Suprapubic skin (tissue), 4 donors: ENCODE results near the gene ALAD. TPM values are rescaled to one million over a fixed set of nuclear protein-coding genes. Genes with fewer than 3 reads are reported as not detected.
"Not testable (repeated sequence)": the region's sequence is repeated elsewhere in the genome, so short reads cannot be mapped to it uniquely, and the experiment has no call there.

Experiments
- DNase-seq, 2 donors: peaks; one replicate each; pipeline ENCODE4 v3.0.0-alpha.2; 2019; ENCODE audit warnings: low spot score in 2 of 2
- H3K27ac ChIP-seq: fragments of 200-600 bp; sonication (generic); one replicate; pipeline ENCODE4 v1.5.1; 2019
- H3K27me3 ChIP-seq: fragments of 200-600 bp; sonication (generic); one replicate; pipeline ENCODE4 v1.5.1; 2019
- H3K36me3 ChIP-seq: fragments of 200-600 bp; sonication (generic); one replicate; pipeline ENCODE4 v1.5.1; 2019
- H3K4me1 ChIP-seq: fragments of 200-600 bp; sonication (generic); one replicate; pipeline ENCODE4 v1.5.1; 2019
- H3K4me3 ChIP-seq: fragments of 200-600 bp; sonication (generic); one replicate; pipeline ENCODE4 v1.5.1; 2019; ENCODE audit warnings: mild to moderate bottlenecking
- H3K9me3 ChIP-seq: fragments of 200-600 bp; sonication (generic); one replicate; pipeline ENCODE4 v1.5.1; 2019
- EP300 ChIP-seq: sonication (generic); formaldehyde crosslinking; IDR thresholded peaks from one replicate; pipeline ENCODE4 v1.6.1; 2017; ENCODE audit warnings: antibody characterized with exemption
- POLR2A ChIP-seq, 2 donors: fragments of 450-650 bp; IDR thresholded peaks; one replicate each; pipeline ENCODE4 v1.6.1; 2017; ENCODE audit warnings: antibody characterized with exemption in 2 of 2, mild to moderate bottlenecking in 2 of 2, moderate library complexity in 2 of 2
- POLR2AphosphoS5 ChIP-seq, 3 donors: sonication (generic); formaldehyde crosslinking; IDR thresholded peaks; one replicate each; pipeline ENCODE4 v1.6.1; 2017; ENCODE audit warnings: antibody characterized with exemption in 3 of 3
- WGBS: methylation state at CpG from one replicate; pipeline ENCODE4 v1.1.5; 2018; 5-methylcytosine and 5-hydroxymethylcytosine counted together
- total RNA-seq, 4 donors: library from RNA; depleted of rRNA; stranded (reverse); fragments of >200 nt; gene quantifications; one replicate each; pipeline ENCODE4 v1.1.0, GENCODE V29; 2016
- TF ChIP-seq, protein P1 (sequence below), 2 donors: fragments of 200-600 bp in 1 of 2; fragments of 450-650 bp in 1 of 2; sonication (generic) in 1 of 2; IDR thresholded peaks; one replicate each; pipeline ENCODE4 v1.5.1; 2016 to 2019; ENCODE audit warnings: antibody characterized with exemption in 2 of 2, mild to moderate bottlenecking in 1 of 2, moderate library complexity in 1 of 2

The ALAD gene
- total RNA-seq, result 10 to 100 TPM; 47.1 to 66.6 (median 53.6) TPM

DNA sequence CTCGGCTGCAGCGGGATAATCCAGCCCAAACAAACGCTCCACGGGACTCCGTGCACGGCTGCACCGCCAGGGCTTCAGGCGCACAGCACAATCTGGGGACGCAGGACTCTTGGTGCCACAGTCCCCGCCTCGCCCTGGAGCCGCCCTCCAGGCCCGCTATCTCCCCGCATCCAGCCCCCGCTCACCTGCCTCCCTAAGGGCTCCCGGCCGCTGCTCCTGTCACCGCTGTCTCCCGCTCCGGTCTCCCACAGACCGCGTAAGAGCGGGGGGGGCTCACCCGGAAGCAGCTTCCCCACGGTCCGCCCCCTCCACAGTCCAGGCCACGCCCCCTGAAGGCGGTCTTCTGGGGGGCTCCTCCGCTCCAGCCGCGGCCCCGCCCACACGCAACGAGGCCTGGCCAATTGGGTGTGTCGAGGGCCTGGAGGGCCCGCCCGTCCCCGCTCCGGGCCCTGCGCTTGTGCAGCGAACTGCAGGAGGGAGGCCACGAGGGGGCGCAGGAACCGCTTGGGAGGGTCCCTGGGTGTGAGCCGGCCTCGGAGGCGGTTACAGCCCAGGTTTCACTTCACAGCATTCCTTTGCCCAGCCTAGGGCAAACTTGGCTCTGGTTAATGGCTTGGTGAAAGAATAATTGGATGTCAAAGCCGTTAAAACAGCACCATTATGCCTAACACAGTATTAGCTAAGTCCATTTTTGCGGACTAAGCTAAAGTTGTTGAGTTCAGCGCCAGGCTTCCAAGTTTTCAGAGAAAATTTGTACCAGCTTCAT, at the start of gene ALAD:
TSS of gene ALAD (minus strand) at position 258 of the 766 bp plus-strand sequence. CDS start 7,725 bp downstream, outside the sequence.
- H3K9me3 ChIP-seq, result no peaks in the 10 kb centered on the region
- peaks cover 41% of the 10 kb centered on the region for H3K4me1 ChIP-seq
- 4% methylated on average over 14 of the region's 50 CpGs for WGBS
- H3K27ac ChIP-seq, result peak within 1 kb of the TSS; percentile 74
- DNase-seq, result peak; percentile 99
- H3K27me3 ChIP-seq, result no peaks in the 10 kb centered on the region
- peak within 1 kb of the TSS; percentile 86 for H3K4me3 ChIP-seq
- TF ChIP-seq EP300 (no peak), POLR2AphosphoS5 (IDR thresholded peaks at IDR 0.05) (peak in 2 of 3 donors; percentile 35 to 69)
- TF ChIP-seq, protein P1, sequence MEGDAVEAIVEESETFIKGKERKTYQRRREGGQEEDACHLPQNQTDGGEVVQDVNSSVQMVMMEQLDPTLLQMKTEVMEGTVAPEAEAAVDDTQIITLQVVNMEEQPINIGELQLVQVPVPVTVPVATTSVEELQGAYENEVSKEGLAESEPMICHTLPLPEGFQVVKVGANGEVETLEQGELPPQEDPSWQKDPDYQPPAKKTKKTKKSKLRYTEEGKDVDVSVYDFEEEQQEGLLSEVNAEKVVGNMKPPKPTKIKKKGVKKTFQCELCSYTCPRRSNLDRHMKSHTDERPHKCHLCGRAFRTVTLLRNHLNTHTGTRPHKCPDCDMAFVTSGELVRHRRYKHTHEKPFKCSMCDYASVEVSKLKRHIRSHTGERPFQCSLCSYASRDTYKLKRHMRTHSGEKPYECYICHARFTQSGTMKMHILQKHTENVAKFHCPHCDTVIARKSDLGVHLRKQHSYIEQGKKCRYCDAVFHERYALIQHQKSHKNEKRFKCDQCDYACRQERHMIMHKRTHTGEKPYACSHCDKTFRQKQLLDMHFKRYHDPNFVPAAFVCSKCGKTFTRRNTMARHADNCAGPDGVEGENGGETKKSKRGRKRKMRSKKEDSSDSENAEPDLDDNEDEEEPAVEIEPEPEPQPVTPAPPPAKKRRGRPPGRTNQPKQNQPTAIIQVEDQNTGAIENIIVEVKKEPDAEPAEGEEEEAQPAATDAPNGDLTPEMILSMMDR (IDR thresholded peaks at IDR 0.05), result peak; percentile 92 to 97
- H3K36me3 ChIP-seq, result no peaks in the 10 kb centered on the region

GRCh38 chr9:113449376-113449775, 48.3 kb upstream of the ALAD start:
- H3K4me1 ChIP-seq, result no peaks in the 10 kb centered on the region
- no peak for DNase-seq
- H3K27ac ChIP-seq, result no peak overlapping the region
- no peaks in the 10 kb centered on the region for H3K9me3 ChIP-seq
- WGBS, result 62% methylated on average over 2 of the region's 2 CpGs
- H3K4me3 ChIP-seq, result no peak overlapping the region
- H3K36me3 ChIP-seq, result no peaks in the 10 kb centered on the region
- no peaks in the 10 kb centered on the region for H3K27me3 ChIP-seq
- TF ChIP-seq EP300, result no peak
- TF ChIP-seq, protein P1 (IDR thresholded peaks at IDR 0.05), result no peak
- no peak for TF ChIP-seq POLR2AphosphoS5 (IDR thresholded peaks at IDR 0.05)
- no peak for TF ChIP-seq POLR2A (IDR thresholded peaks at IDR 0.05)

DNA sequence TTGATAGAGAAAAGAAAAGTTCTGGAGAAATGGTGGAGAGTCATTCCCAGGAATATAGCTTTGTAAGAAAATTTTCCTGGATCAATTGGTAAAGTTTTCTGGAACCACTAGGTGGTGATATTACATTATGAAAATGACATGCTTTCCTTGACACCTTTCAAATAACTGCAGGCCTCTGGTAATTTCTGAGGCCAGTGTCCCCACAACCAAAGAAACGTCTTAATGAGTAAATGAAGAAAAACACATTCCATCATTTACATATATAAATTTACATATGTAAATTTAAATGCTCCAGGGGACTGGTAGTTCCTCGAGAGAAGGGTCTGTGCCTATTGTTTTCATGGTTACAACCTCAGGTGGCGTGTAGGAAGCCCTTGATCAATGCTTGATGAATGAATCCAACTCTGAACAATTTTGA, 45.2 kb upstream of the ALAD start:
- 57% methylated on average over 3 of the region's 3 CpGs for WGBS
- Histone ChIP-seq H3K36me3 (no peaks in the 10 kb centered on the region), H3K4me3 (no peak overlapping the region), H3K27ac (no peak overlapping the region), H3K27me3 (no peaks in the 10 kb centered on the region), H3K4me1 (no peaks in the 10 kb centered on the region), H3K9me3 (no peaks in the 10 kb centered on the region)
- TF ChIP-seq, protein P1 (IDR thresholded peaks at IDR 0.05), result peak; percentile 30 to 45
- TF ChIP-seq POLR2AphosphoS5 (IDR thresholded peaks at IDR 0.05), result no peak
- DNase-seq, result no peak

- 96% methylated on average over 2 of the region's 2 CpGs for WGBS
- Histone ChIP-seq H3K4me1 (no peaks in the 10 kb centered on the region), H3K27me3 (no peaks in the 10 kb centered on the region), H3K27ac (no peak overlapping the region), H3K4me3 (no peak overlapping the region), H3K9me3 (no peaks in the 10 kb centered on the region), H3K36me3 (no peaks in the 10 kb centered on the region)
- DNase-seq, result no peak
- TF ChIP-seq POLR2AphosphoS5 (IDR thresholded peaks at IDR 0.05) (no peak), EP300 (no peak), POLR2A (IDR thresholded peaks at IDR 0.05) (no peak)
- TF ChIP-seq, protein P1 (IDR thresholded peaks at IDR 0.05), result no peak
Measured at GRCh38 chr9:113444736-113445135, 43.7 kb upstream of the ALAD start.

DNA sequence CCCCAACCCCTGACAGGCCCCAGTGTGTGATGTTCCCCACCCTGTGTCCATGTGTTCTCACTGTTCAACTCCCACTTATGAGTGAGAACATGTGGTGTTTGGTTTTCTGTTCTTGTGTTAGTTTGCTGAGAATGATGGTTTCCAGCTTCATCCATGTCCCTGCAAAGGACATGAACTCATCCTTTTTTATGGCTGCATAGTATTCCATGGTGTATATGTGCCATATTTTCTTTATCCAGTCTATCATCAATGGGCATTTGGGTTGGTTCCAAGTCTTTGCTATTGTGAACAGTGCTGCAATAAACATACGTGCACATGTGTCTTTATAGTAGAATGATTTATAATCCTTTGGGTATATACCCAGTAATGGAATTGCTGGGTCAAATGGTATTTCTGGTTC, 36.6 kb upstream of the ALAD start:
- H3K9me3 ChIP-seq, H3K4me3 ChIP-seq, H3K4me1 ChIP-seq, H3K36me3 ChIP-seq, H3K27ac ChIP-seq, H3K27me3 ChIP-seq, DNase-seq: not testable (repeated sequence)
- WGBS, result 89% methylated on average over 1 of the region's 1 CpG
